NCI-H748 (cell line): ENCODE results near the gene GZMA.
"Not testable (repeated sequence)": the region's sequence is repeated elsewhere in the genome, so short reads cannot be mapped to it uniquely, and the experiment has no call there.

Source experiments
- DNase-seq: peaks from one replicate; lab custom pipeline; 2025; ENCODE audit not compliant: unreplicated experiment; lab: John Stamatoyannopoulos, UW

Gene GZMA

DNA sequence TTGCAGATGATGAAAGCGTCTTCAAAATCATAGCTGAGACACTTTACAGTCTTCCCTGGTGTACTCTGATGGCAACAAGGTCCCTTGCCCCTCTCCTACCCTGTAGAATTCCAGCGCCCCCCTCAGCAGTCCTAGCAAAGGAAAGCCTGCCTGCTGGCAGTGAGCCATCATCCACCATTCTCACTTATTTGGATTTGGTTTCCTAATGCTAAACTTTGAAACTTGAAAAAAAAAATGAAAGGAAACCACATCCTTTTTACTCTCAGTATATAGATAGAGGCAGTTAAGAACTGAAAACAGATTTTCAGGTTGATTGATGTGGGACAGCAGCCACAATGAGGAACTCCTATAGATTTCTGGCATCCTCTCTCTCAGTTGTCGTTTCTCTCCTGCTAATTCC is at the start of gene GZMA:
GZMA (plus strand) TSS at position 299 of the 400 bp plus-strand sequence; CDS start at position 336, 37 bp downstream.
- DNase-seq = no peak

DNA sequence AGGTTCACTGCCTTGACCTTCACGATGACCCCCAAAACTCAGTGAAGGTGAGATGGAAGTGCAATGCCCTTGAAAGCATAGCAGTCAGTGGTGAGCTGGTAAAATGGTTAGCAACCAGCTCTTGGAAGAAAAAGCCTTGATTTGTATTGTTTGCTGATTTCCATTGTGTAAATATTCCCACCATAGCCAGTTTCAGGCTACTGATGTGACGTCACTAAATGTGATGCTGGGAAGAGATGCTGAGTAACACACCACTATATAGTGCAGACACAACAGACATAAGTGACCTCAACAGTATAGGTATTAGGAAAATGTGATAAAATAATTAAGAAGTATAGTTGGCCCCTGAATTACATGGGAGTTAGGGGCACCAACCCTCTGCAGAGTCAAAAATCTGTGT is 47.3 kb upstream of the GZMA start:
- no peak for DNase-seq

- peak; percentile 56 for DNase-seq
These were observed 40.2 kb upstream of the GZMA start for GRCh38 chr5:55062039-55062779.

DNA sequence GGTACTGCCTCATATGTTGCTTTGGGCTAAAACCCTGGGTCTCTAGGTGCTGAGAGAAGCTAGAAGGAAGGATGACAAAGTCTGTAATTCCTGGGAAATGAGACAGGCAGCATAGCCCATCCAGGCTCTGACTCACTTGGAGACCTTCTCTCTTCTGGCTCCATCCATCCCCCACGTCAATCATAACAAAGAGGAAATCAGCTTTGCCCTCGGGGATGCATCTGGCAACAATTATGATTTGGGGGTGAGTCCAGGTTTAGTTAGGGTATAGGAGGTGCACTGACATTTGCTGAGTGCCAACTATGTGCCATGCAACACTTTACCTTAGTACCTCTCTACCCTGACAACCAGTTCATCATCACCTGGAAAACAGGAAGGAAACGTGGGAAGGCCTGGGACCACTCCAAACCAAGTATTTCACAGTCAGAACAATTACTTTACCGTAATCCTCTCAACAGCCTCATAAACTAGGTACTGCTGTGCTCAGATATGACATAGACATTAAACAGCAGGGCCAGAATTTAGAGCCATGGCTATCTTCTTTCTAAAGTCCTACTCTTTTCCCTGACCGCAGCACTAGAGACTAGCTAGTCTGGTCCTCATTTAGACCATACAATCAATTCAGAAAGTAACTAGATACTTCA is 39.1 kb upstream of the GZMA start:
- no peak for DNase-seq

- no peak for DNase-seq
These were observed 38.5 kb upstream of the GZMA start for GRCh38 chr5:55063899-55064298.

DNA sequence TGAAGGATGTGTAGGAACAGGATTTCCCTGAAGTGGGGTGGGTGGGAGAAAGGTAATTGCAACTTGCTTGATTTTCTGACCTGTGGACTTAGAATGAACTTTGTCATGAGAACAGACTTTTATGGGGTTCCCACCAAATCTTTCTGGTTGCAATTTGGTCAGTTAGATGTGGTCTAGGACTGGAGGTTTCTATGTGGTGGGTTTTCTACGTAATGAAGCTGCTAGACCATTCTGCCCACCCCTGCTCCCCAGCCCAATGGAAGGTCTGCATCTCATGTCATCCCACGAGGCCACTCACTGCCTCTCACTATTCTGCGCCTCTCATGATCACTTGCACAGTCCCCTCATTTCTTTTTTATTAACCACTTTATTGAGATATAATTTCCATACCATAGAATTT is 37.9 kb upstream of the GZMA start:
- no peak for DNase-seq

DNA sequence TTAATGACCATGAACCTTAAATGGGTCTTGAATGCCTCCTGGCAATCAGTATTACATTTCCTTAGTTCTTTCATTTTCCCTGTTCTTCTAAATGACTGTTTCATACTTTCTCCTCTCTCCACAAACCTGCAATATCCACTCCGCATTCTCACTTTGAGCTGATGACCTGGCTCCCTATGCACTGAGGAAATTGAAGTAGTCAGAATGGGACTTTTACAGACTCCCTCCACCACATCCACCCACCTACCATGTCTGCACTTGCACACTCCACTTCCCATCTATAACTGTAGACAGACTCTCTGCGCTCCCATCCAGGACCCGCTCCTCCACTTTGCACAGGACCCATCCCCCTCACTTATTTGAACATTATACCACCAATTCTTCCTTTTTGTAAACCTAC is 36.2 kb upstream of the GZMA start:
- no peak for DNase-seq

- no peak for DNase-seq
These were observed 31.5 kb upstream of the GZMA start for GRCh38 chr5:55070968-55071367.

DNA sequence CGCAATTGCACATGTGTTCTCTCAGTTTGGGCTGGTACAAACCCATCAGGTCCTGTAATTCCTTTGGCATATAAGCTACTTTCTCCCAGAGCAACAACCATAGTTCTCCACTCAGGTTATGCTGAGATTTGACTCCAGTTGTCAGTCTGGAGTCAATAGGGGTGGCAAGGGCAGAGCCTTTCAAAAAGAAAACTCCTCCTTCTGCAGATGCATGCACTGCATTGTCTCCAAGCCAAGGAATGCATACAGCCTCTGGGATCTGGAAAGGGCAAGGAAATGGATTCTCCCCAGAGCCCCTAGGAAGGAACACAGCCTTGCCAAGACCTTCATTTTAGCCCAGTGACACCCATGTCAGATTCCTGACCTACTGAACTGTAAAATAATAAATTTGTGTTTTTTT is 31.0 kb upstream of the GZMA start:
- DNase-seq = no peak

DNA sequence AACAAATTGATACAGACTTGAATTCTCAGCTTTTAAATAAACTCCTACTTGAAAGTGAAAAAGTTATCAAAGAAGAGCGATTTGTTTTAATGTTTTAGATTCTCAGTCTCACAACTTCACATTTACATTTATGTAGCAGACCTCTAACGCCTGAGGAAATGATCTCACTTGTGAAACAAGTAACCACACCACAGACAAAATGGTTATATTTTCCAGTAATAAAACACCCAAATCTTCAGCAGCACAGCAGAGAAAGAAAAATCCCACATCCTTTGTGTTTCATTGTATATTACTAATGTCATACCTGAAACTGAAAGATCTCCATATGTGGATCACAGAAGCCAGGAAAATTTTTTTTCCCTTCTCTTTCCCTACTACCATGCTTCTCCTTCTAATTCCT is 29.8 kb upstream of the GZMA start:
- DNase-seq = no peak

GRCh38 chr5:55073211-55073610 is 29.2 kb upstream of the GZMA start:
- DNase-seq = no peak

DNA sequence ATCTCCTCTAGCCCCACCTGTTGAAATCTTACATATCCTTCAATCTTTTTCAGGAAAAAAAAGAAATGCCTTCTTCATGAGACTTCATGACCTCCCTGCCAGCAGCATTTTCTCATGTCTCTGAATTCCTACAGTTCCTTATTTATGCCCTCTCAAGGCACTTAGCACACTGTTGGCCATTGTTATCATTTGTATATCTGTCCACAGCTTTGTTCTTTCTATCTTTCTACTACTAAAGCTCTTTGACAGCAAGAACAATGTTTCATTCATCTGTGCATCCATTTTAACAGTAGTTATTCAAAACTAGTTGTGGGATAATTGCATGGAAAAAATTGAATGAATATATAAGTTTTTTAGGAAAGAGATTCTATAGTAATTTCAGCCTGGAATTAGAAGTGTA is 20.9 kb upstream of the GZMA start:
- no peak for DNase-seq

DNA sequence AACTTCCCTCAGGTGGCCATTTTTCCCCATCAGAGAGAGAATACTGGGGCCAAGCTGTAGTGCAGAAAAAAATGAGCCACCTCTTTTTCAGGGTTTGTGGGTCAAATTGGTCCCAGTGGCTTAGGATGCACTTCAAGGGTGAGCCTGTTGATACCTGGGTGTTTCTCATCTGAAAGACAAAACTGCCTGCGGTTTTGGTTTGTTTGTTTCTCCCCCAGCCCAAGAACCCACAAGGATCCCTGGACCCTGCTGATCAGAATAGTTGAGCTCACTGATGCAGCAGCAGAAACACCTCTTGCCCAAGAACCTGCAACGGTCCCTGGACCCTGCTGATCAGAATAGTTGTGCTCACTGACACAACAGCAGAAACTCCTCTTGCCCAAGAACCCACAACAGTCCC is 13.1 kb upstream of the GZMA start:
- DNase-seq = not testable (repeated sequence)

GRCh38 chr5:55091011-55091410 is 11.4 kb upstream of the GZMA start:
- not testable (repeated sequence) for DNase-seq

DNA sequence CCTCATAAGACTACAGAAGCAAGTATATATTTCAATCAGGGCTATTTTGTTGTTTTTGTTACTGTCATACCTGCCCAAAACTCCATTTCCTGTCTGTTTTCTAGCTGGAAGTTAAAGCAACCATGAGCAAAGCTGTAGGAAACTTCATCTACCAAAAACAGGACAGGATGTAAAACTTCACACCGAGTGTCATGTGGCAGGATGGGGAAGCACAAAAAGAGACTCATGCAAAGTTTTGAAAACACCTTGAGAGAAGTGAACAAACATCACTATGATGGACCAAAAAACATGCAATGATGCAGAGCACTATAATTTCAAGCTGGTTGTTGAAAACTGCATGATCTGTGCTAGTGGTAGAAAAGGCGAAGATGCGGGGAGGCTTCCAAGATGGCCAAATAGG is 6.3 kb upstream of the GZMA start:
- no peak for DNase-seq

GRCh38 chr5:55096861-55097260 is 5.6 kb upstream of the GZMA start:
- peak; percentile 54 for DNase-seq

GRCh38 chr5:55101148-55101547 is 1.3 kb upstream of the GZMA start:
- DNase-seq = not testable (repeated sequence)

DNA sequence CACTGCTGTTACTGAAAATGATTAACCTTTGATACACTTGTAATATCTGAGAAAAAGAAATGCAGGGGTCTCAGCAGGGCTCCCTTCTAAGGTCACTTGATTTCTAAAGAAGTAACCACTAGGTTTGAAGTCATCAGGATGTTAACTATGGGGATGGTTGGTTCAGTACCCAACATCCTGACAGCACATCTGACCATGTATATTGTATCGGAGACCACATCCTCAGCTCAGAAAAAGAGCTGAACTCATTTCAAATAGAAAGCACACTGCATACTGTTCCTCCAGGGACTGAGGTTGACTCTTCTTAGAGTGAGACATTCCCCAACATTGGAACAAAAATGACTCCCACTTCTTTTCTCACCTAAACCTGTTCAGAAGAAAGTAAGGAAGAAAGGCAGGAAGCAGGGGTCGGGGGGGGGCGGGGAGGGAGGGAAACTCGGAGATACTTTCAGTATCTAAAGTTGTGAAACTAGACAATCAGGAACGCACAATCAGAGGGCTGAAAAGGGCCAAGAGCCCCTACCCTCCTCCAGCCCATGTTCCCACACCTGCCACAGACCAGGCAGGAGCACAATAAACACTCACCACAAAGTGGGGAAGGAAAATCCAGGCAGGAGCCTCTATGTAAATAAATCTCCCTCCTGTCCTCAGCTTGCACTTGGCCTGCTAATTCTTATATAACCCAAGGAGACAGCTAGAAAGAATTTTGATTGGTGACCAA is 730 bp upstream of the GZMA start:
- DNase-seq = no peak

- peak; percentile 7 for DNase-seq
These were observed 1.8 kb downstream of the GZMA start for GRCh38 chr5:55104036-55104772.

- no peak for DNase-seq
These were observed 2.7 kb downstream of the GZMA start for GRCh38 chr5:55104946-55105701.

DNA sequence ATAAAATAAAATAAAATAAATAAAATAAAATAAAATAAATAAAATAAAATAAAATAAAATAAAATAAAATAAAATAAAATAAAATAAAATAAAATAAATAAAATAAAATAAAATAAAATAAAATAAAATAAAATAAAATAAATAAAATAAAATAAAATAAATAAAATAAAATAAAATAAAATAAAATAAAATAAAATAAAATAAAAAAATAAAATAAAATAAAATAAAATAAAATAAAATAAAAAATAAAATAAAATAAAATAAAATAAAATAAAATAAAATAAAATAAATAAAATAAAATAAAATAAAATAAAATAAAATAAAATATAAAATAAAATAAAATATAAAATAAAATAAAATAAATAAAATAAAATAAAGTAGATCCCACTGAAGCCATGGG is 3.5 kb downstream of the GZMA start:
- not testable (repeated sequence) for DNase-seq
